Measurements from ENCODE around the gene OBP2A. TPM values are rescaled to one million over a fixed set of nuclear protein-coding genes. Genes with fewer than 3 reads are reported as not detected.
"Not testable (repeated sequence)": the region's sequence is repeated elsewhere in the genome, so short reads cannot be mapped to it uniquely, and the experiment has no call there.

Gene OBP2A
- total and polyA plus RNA-seq, 2 donors (not counting 1 experiment from before 2014, with no cell fraction given) = not detected

DNA sequence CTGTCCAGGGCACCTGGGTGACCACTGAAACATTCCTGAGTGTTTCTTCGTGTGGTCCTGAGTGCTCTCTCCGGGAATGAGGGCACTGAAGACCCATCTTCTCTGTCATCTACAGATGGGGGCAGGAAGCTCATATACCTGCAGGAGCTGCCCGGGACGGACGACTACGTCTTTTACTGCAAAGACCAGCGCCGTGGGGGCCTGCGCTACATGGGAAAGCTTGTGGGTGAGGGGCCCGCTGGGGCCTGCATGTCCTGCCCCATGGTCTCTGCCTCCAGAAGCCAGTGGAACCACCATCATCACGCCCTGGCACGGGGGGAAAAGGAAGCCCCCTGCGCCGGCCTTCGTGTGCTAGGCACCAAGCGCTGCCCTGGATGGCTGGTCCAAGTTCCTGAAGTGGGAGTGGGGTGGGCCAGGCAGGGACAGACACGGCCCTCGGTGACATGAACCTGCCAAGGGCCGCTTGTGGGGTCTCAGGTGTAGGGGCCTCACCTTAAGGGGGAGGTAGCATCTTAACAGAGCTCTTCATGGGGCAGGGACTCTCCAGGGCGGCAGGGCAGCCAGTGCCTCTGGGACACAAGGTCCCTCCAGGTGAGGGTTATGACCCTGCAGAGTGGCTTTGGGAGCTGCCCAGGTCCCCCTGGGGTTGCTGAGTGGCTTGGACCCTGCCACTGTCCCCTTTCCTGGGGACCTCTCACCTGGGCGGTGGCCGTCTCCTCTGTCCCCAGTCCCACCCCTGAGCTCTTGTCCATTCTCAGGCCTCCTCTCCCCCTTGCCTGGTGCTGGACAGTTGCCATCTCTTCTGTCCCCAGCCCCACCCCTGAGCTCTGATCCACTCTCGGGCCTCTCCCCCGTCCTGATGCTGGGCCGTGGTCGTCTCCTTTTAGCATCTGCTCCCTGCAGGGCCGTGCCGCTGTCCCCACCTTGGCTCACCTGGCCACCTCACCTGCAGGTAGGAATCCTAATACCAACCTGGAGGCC is 2.1 kb downstream of the OBP2A start:
- peaks cover 9% of the 10 kb centered on the region for H3K27me3 Mint-ChIP-seq
- H3K4me3 Mint-ChIP-seq = no peak overlapping the region
- no peaks in the 10 kb centered on the region for H3K4me1 Mint-ChIP-seq
- ATAC-seq (ENCODE audit: low read depth) = no peak
- no peaks in the 10 kb centered on the region for H3K27me3 ChIP-seq (replicated peaks in 1 of 4; ENCODE audit: control extremely low read depth in 1 of 4, control insufficient read depth in 3 of 4, insufficient read depth in 4 of 4, low read length in 3 of 4)
- WGBS (ENCODE audit: insufficient coverage) = 81% methylated on average over 28 of the region's 28 CpGs
- no peak overlapping the region for H3K9ac ChIP-seq (ENCODE audit: low read length)
- H4K20me1 ChIP-seq (ENCODE audit: control insufficient read depth, insufficient read depth, low read length, poor library complexity, severe bottlenecking) = no peaks in the 10 kb centered on the region
- H2AFZ ChIP-seq (ENCODE audit: insufficient read depth, low read depth, low read length, poor library complexity, severe bottlenecking) = no peak overlapping the region
- H3K79me2 ChIP-seq (ENCODE audit: control insufficient read depth, insufficient read depth, low read length) = no peaks in the 10 kb centered on the region
- no peak overlapping the region for H3K4me3 ChIP-seq (ENCODE audit: control extremely low read depth in 1 of 5, extremely low read depth in 1 of 5, insufficient read depth in 1 of 5, low read depth in 2 of 5, low read length in 4 of 5)
- H3K27ac ChIP-seq (ENCODE audit: low read length in 2 of 2) = no peak overlapping the region
- intact Hi-C loops (cut with micrococcal nuclease) = no loop called here
- H3K27ac Mint-ChIP-seq = no peak overlapping the region
- H3K4me1 ChIP-seq (ENCODE audit: control insufficient read depth in 2 of 2, insufficient read depth in 2 of 2, low read length in 2 of 2) = no peaks in the 10 kb centered on the region
- H3K9me3 ChIP-seq (ENCODE audit: control extremely low read depth in 1 of 3, control insufficient read depth in 2 of 3, insufficient read depth in 1 of 3, low read length in 2 of 3) = peaks cover 0 to 3% (median 0%) of the 10 kb centered on the region in 3 donors
- no peaks in the 10 kb centered on the region for H3K9me3 Mint-ChIP-seq (ENCODE audit: insufficient read depth)
- H3K36me3 ChIP-seq (replicated peaks in 1 of 2; ENCODE audit: control extremely low read depth in 1 of 2, control insufficient read depth in 1 of 2, extremely low read depth in 1 of 2, insufficient read depth in 2 of 2, low read length in 1 of 2) = no peaks in the 10 kb centered on the region
- DNase-seq = no peak
- POLR2A ChIA-PET = no interaction called here
- CTCF ChIA-PET = interaction anchor here (0.7 kb wide), 1 partner anchor 19 kb away, joined by 3 read pairs; no protein-coding TSS in a partner anchor
- no peak overlapping the region for H3K4me2 ChIP-seq (replicated peaks; ENCODE audit: low read depth, low read length, poor library complexity, severe bottlenecking)
- TF ChIP-seq, protein P1, sequence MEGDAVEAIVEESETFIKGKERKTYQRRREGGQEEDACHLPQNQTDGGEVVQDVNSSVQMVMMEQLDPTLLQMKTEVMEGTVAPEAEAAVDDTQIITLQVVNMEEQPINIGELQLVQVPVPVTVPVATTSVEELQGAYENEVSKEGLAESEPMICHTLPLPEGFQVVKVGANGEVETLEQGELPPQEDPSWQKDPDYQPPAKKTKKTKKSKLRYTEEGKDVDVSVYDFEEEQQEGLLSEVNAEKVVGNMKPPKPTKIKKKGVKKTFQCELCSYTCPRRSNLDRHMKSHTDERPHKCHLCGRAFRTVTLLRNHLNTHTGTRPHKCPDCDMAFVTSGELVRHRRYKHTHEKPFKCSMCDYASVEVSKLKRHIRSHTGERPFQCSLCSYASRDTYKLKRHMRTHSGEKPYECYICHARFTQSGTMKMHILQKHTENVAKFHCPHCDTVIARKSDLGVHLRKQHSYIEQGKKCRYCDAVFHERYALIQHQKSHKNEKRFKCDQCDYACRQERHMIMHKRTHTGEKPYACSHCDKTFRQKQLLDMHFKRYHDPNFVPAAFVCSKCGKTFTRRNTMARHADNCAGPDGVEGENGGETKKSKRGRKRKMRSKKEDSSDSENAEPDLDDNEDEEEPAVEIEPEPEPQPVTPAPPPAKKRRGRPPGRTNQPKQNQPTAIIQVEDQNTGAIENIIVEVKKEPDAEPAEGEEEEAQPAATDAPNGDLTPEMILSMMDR (IDR thresholded peaks at IDR 0.05) = no peak
- no peak for TF ChIP-seq EZH2 (IDR thresholded peaks at IDR 0.05; ENCODE audit: borderline replicate concordance, insufficient read depth, low read depth, low read length, poor library complexity, severe bottlenecking)

DNA sequence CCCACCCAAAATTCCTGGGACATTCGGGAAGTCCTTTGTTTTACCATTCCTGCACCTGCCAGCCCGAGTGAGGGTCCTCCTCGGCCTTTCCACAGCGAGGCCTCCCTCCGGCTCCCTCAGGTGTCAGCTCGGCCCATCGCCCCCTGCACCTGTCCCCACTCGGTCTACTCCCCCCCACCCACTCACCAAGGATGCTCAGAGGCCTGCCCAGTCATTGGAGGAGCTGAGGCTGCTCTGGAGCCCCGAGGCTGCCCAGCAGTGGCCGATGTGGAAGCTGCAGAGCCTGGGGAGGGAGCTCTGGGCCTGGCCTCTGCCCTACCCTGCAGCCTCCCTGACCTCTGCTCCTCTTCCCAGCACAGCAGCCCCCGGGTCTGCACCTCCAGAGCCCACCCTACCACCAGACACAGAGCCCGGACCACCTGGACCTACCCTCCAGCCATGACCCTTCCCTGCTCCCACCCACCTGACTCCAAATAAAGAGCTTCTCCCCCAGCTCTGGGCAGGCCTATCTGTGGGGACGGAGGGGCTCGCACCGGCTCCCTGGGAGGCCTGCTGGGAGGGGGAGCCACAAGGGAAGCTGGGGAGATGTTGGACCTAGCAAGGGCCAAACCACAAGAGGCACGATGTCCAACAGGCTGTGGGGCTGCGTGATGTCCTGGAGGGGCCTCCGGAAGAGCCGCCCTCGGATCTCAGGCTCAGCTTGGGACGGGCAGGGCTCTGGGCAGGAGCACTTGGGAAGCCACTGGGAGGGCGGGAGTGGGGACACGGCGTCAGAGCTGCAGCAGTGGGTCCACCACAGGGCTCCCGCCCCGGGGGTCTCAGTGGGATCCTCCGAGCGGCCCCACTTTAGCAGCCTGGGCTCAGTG is 3.8 kb downstream of the OBP2A start:
- WGBS (ENCODE audit: insufficient coverage) = 90% methylated on average over 21 of the region's 28 CpGs
- not testable (repeated sequence) for H3K4me3 Mint-ChIP-seq

More for the DNA sequence above, 3.8 kb downstream of the OBP2A start:
- DNase-seq; H3K9ac ChIP-seq (ENCODE audit: low read length); H4K20me1 ChIP-seq (ENCODE audit: control insufficient read depth, insufficient read depth, low read length, poor library complexity, severe bottlenecking); H3K27ac ChIP-seq (ENCODE audit: low read length in 2 of 2); H3K27me3 Mint-ChIP-seq; H3K4me1 Mint-ChIP-seq; intact Hi-C loops (cut with micrococcal nuclease); H2AFZ ChIP-seq (ENCODE audit: insufficient read depth, low read depth, low read length, poor library complexity, severe bottlenecking); H3K79me2 ChIP-seq (ENCODE audit: control insufficient read depth, insufficient read depth, low read length); H3K27me3 ChIP-seq (replicated peaks in 1 of 4; ENCODE audit: control extremely low read depth in 1 of 4, control insufficient read depth in 3 of 4, insufficient read depth in 4 of 4, low read length in 3 of 4); H3K4me1 ChIP-seq (ENCODE audit: control insufficient read depth in 2 of 2, insufficient read depth in 2 of 2, low read length in 2 of 2); ATAC-seq (ENCODE audit: low read depth); H3K27ac Mint-ChIP-seq; POLR2A ChIA-PET; H3K4me3 ChIP-seq (ENCODE audit: control extremely low read depth in 1 of 5, extremely low read depth in 1 of 5, insufficient read depth in 1 of 5, low read depth in 2 of 5, low read length in 4 of 5); H3K9me3 Mint-ChIP-seq (ENCODE audit: insufficient read depth); H3K9me3 ChIP-seq (ENCODE audit: control extremely low read depth in 1 of 3, control insufficient read depth in 2 of 3, insufficient read depth in 1 of 3, low read length in 2 of 3); H3K36me3 ChIP-seq (replicated peaks in 1 of 2; ENCODE audit: control extremely low read depth in 1 of 2, control insufficient read depth in 1 of 2, extremely low read depth in 1 of 2, insufficient read depth in 2 of 2, low read length in 1 of 2); CTCF ChIA-PET; H3K4me2 ChIP-seq (replicated peaks; ENCODE audit: low read depth, low read length, poor library complexity, severe bottlenecking): not testable (repeated sequence)
